HG03103 (cell line): ENCODE data around the gene OLFM2.
"Not testable (repeated sequence)": the region's sequence is repeated elsewhere in the genome, so short reads cannot be mapped to it uniquely, and the experiment has no call there.

Experiments
- ATAC-seq: cut with Tn5 transposase; IDR thresholded peaks from one replicate; pipeline ENCODE4 v1.9.1; 2021; ENCODE audit warnings: low read depth; ENCODE audit not compliant: unreplicated experiment

OLFM2 gene

GRCh38 chr19:9842834-9843625 lies 93.3 kb downstream of the OLFM2 start:
- ATAC-seq = no peak

- no peak for ATAC-seq
Observed at GRCh38 chr19:9839415-9839814, 96.9 kb downstream of the OLFM2 start.

GRCh38 chr19:9838324-9838723 lies 98.0 kb downstream of the OLFM2 start:
- ATAC-seq = no peak

GRCh38 chr19:9836021-9836420 lies 100.3 kb downstream of the OLFM2 start:
- ATAC-seq = no peak

- no peak for ATAC-seq
Observed at GRCh38 chr19:9835507-9835949, 100.8 kb downstream of the OLFM2 start.

- ATAC-seq = peak; percentile 87
Observed at GRCh38 chr19:9834726-9835506, 101.4 kb downstream of the OLFM2 start, which contains the start of gene PIN1. PIN1 (plus strand) TSS chr19:9835318; CDS start chr19:9835345, 27 bp downstream.

GRCh38 chr19:9834307-9834725 lies 102.0 kb downstream of the OLFM2 start:
- no peak for ATAC-seq

- no peak for ATAC-seq
Observed at GRCh38 chr19:9828551-9829063, 107.7 kb downstream of the OLFM2 start.

GRCh38 chr19:9827289-9828238 lies 108.8 kb downstream of the OLFM2 start, which contains the start of gene UBL5:
UBL5 (plus strand) TSS chr19:9827918; CDS start chr19:9828338, 420 bp downstream.
- peak; percentile 84 for ATAC-seq

- no peak for ATAC-seq
Observed at GRCh38 chr19:9823816-9824215, 112.5 kb downstream of the OLFM2 start.

GRCh38 chr19:9820034-9820433 lies 116.3 kb downstream of the OLFM2 start:
- not testable (repeated sequence) for ATAC-seq

GRCh38 chr19:9819596-9819909 lies 116.8 kb downstream of the OLFM2 start:
- ATAC-seq = no peak

GRCh38 chr19:9818734-9819595 lies 117.3 kb downstream of the OLFM2 start, which contains the start of gene FBXL12:
FBXL12 (minus strand) TSS chr19:9819079; CDS start chr19:9818813, 266 bp downstream.
- peak; percentile 77 for ATAC-seq

GRCh38 chr19:9818175-9818733 lies 118.1 kb downstream of the OLFM2 start:
- ATAC-seq = no peak

- ATAC-seq = no peak
Observed at GRCh38 chr19:9811139-9811538, 125.2 kb downstream of the OLFM2 start.

GRCh38 chr19:9808855-9809824 lies 127.2 kb downstream of the OLFM2 start:
- ATAC-seq = no peak

- no peak for ATAC-seq
Observed at GRCh38 chr19:9806803-9807202, 129.5 kb downstream of the OLFM2 start.
